H1 (cell line): Measurements from ENCODE around the gene PA2G4. TPM values are rescaled to one million over a fixed set of nuclear protein-coding genes. Genes with fewer than 3 reads are reported as not detected.

ENCODE experiments used
- ASH2L ChIP-seq: fragments of 200-600, 300-600 bp; sonication (generic); IDR thresholded peaks from one replicate; pipeline ENCODE4 v1.7.1; 2017; ENCODE audit warnings: low read length
- ATF3 ChIP-seq: IDR thresholded peaks from 2 replicates; pipeline ENCODE4 v1.6.1; 2011; ENCODE audit warnings: low read depth, mild to moderate bottlenecking, low read length; ENCODE audit not compliant: insufficient read depth
- BACH1 ChIP-seq: IDR thresholded peaks from 2 replicates; pipeline ENCODE4 v1.6.1; 2012; ENCODE audit warnings: low read length, improper control_type of control experiment
- BCL11A ChIP-seq, 2 experiments: IDR thresholded peaks; one replicate each; pipeline ENCODE4 v1.6.1; 2011; ENCODE audit warnings: low read depth in 2 of 2, low read length in 2 of 2, mild to moderate bottlenecking in 2 of 2
- BRCA1 ChIP-seq: IDR thresholded peaks from 2 replicates; pipeline ENCODE4 v1.6.1; 2012; ENCODE audit warnings: low read depth, low read length, improper control_type of control experiment
- CBX8 ChIP-seq: fragments of 300-800, 300-1000 bp; sonication (generic); IDR thresholded peaks from 2 replicates; pipeline ENCODE4 v1.7.1; 2016; ENCODE audit warnings: low read depth, low read length, borderline replicate concordance
- EZH2 ChIP-seq: fragments of 200-600 bp; sonication (generic); IDR thresholded peaks from 2 replicates; pipeline ENCODE4 v1.7.1; 2012; ENCODE audit warnings: low read depth, mild to moderate bottlenecking, moderate library complexity, low read length, inconsistent platforms; ENCODE audit not compliant: severe bottlenecking
- HDAC2 ChIP-seq, 2 experiments: fragments of 300-600 bp in 1 of 2; sonication (generic) in 1 of 2; IDR thresholded peaks; 2 replicates each; pipeline ENCODE4 v1.6.1; 2011 to 2012; ENCODE audit warnings: low read depth in 2 of 2, low read length in 2 of 2, mild to moderate bottlenecking in 2 of 2, moderate library complexity in 2 of 2, borderline replicate concordance in 1 of 2, inconsistent platforms in 1 of 2
- JUND ChIP-seq: IDR thresholded peaks from 2 replicates; pipeline ENCODE4 v1.6.1; 2011; ENCODE audit warnings: mild to moderate bottlenecking, improper control_type of control experiment, low read length
- NANOG ChIP-seq: IDR thresholded peaks from 2 replicates; pipeline ENCODE4 v1.6.1; 2011; ENCODE audit warnings: low read length, low read depth, mild to moderate bottlenecking, inconsistent platforms; ENCODE audit not compliant: insufficient read depth, poor library complexity, severe bottlenecking
- POLR2A ChIP-seq, 2 experiments: IDR thresholded peaks; 1 replicate in 1 of 2; 2 replicates in 1 of 2; pipeline ENCODE4 v1.6.1; 2011; ENCODE audit warnings: low read depth in 2 of 2, low read length in 2 of 2, mild to moderate bottlenecking in 2 of 2; ENCODE audit errors: control extremely low read depth in 1 of 2
- POLR2AphosphoS5 ChIP-seq: IDR thresholded peaks from 2 replicates; pipeline ENCODE4 v1.6.1; 2011; ENCODE audit warnings: low read depth, low read length
- POU5F1 ChIP-seq: IDR thresholded peaks from 2 replicates; pipeline ENCODE4 v1.6.1; 2011; ENCODE audit warnings: low read depth, mild to moderate bottlenecking, low read length, moderate library complexity
- RNF2 ChIP-seq: fragments of 200-900, 300-1000 bp; sonication (generic); IDR thresholded peaks from 2 replicates; pipeline ENCODE4 v1.7.1; 2016; ENCODE audit warnings: borderline replicate concordance, low read depth, mild to moderate bottlenecking, antibody characterized with exemption, low read length; ENCODE audit not compliant: poor library complexity, severe bottlenecking; ENCODE audit errors: missing control alignments
- SIN3A ChIP-seq, 2 experiments: IDR thresholded peaks in 1 of 2; conservative IDR thresholded peaks in 1 of 2; 2 replicates each; pipeline ENCODE4 v1.6.1; 2011 to 2012; ENCODE audit warnings: low read length in 2 of 2, improper control_type of control experiment in 1 of 2, low read depth in 1 of 2, mild to moderate bottlenecking in 1 of 2
- SIRT6 ChIP-seq: IDR thresholded peaks from one replicate; pipeline ENCODE4 v1.7.1; 2012; ENCODE audit warnings: low read length, inconsistent platforms
- SIX5 ChIP-seq: IDR thresholded peaks from 2 replicates; pipeline ENCODE4 v1.6.1; 2011; ENCODE audit warnings: mild to moderate bottlenecking, low read depth, low read length
- TAF7 ChIP-seq: optimal IDR thresholded peaks from 2 replicates; pipeline ENCODE3; 2011; ENCODE audit warnings: low read depth, mild to moderate bottlenecking, inconsistent platforms, low read length, moderate library complexity, borderline replicate concordance
- TBP ChIP-seq: IDR thresholded peaks from 2 replicates; pipeline ENCODE4 v1.6.1; 2011; ENCODE audit warnings: low read depth, low read length, improper control_type of control experiment
- TEAD4 ChIP-seq: IDR thresholded peaks from 2 replicates; pipeline ENCODE4 v1.6.1; 2012; ENCODE audit warnings: low read depth, low read length, inconsistent platforms, mixed read lengths
- YY1 ChIP-seq: IDR thresholded peaks from 2 replicates; pipeline ENCODE4 v1.6.1; 2011; ENCODE audit warnings: low read depth, mild to moderate bottlenecking, low read length
- ZNF274 ChIP-seq: IDR thresholded peaks from 2 replicates; pipeline ENCODE4 v1.7.0; 2012; ENCODE audit warnings: low read length, borderline replicate concordance; ENCODE audit errors: extremely low read depth
- polyA plus RNA-seq, 7 experiments: library from polyadenylated mRNA; depleted of rRNA in 3 of 7; stranded (reverse) in 5 of 7; unstranded in 2 of 7; fragments of >200 nt in 5 of 7; fragments of 200-250 nt in 2 of 7; gene quantifications; 1 replicate in 5 of 7; 2 replicates in 1 of 7; 4 replicates in 1 of 7; pipeline versions ENCODE4 v1.2.1 to v1.2.3, GENCODE V29; 2011 to 2013; ENCODE audit warnings: missing spikeins in 2 of 7, mixed read lengths in 2 of 7
- total RNA-seq: library from RNA; stranded (reverse); fragmentation: NEBNext Ultra II Directional; extraction: Animal tissue kit (Norgen Biotek cat#: 25700); gene quantifications from 2 replicates; pipeline ENCODE4 v1.2.1, GENCODE V29; 2021
- TF ChIP-seq, protein P1 (sequence below): IDR thresholded peaks from 2 replicates; pipeline ENCODE4 v1.6.1; 2012; ENCODE audit warnings: inconsistent platforms
- TF ChIP-seq, protein P2 (sequence below): IDR thresholded peaks from 2 replicates; pipeline ENCODE4 v1.6.1; 2011; ENCODE audit warnings: low read length, improper control_type of control experiment

The PA2G4 gene
- total and polyA plus RNA-seq, 2 of the 8 experiments (the other 6 are each of a cell fraction or from before 2014, with no cell fraction given) = 159 to 242 TPM

DNA sequence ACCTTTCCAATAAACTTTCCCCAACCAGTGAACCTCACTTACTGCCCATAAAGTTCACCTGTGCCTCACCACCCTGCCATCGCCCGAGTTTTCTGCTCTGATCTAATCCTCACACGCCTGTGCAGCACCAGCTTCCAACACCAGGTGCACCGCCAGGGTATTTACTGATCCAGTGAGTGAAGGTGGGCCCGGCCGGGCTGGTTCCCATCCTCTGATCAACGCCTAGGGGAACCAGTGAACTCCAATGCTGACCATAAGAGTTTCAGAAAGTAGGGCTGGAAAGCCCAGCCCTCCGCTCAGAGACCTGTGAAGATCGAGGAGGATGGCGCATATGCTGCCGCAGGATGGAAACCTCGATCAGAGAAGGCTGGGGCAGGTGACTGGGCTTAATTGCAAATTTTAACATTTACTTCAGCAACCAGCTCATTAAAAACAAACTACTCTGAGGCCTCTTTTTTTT, 47.3 kb downstream of the PA2G4 start (continued):
- TF ChIP-seq BCL11A (IDR thresholded peaks at IDR 0.05; ENCODE audit: low read depth in 2 of 2, low read length in 2 of 2) = no peak
- no peak for TF ChIP-seq JUND
- TF ChIP-seq, protein P1, sequence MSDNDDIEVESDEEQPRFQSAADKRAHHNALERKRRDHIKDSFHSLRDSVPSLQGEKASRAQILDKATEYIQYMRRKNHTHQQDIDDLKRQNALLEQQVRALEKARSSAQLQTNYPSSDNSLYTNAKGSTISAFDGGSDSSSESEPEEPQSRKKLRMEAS = peak; percentile 35; the same call in 1 of the 2 replicates
- no peak for TF ChIP-seq EZH2
- TF ChIP-seq BRCA1 = no peak
- TF ChIP-seq NANOG = no peak
- TF ChIP-seq, protein P2, sequence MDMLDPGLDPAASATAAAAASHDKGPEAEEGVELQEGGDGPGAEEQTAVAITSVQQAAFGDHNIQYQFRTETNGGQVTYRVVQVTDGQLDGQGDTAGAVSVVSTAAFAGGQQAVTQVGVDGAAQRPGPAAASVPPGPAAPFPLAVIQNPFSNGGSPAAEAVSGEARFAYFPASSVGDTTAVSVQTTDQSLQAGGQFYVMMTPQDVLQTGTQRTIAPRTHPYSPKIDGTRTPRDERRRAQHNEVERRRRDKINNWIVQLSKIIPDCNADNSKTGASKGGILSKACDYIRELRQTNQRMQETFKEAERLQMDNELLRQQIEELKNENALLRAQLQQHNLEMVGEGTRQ = no peak
- no peak for TF ChIP-seq SIRT6
- TF ChIP-seq ZNF274 = no peak
- TF ChIP-seq TEAD4 = no peak
- no peak for TF ChIP-seq RNF2
- no peak for TF ChIP-seq SIX5
- TF ChIP-seq POLR2AphosphoS5 = no peak; the same call in 1 of the 2 replicates
- peak in 1 of 2 experiments; percentile 55; a peak in 2 of 4 replicates for TF ChIP-seq SIN3A (conservative IDR thresholded peaks at IDR 0.05 in 1 of 2, IDR thresholded peaks at IDR 0.05 in 1 of 2; ENCODE audit: low read depth in 1 of 2, low read length in 2 of 2)
- TF ChIP-seq TBP = peak; percentile 26; the same call in 1 of the 2 replicates
- no peak for TF ChIP-seq POLR2A (IDR thresholded peaks at IDR 0.05; ENCODE audit: control extremely low read depth in 1 of 2, low read depth in 2 of 2, low read length in 2 of 2)
- no peak for TF ChIP-seq POU5F1
- TF ChIP-seq BACH1 = no peak
- no peak; a peak in 1 of 4 replicates for TF ChIP-seq HDAC2 (IDR thresholded peaks at IDR 0.05; ENCODE audit: borderline replicate concordance in 1 of 2, low read depth in 2 of 2, low read length in 2 of 2)
- no peak for TF ChIP-seq CBX8
- TF ChIP-seq ASH2L = no peak
- TF ChIP-seq YY1 = no peak
- peak; percentile 32 for TF ChIP-seq TAF7
- TF ChIP-seq ATF3 = no peak
